HCT116 (cell line): ENCODE results near the gene RFX1. TPM values are rescaled to one million over a fixed set of nuclear protein-coding genes. Genes with fewer than 3 reads are reported as not detected.

Experiments used
- ATAC-seq: fragments of 200-7000 bp; cut with Tn5 transposase; 2 replicates; pipeline ENCODE4 v1.9.1; 2020; ENCODE audit warnings: mild to moderate bottlenecking, moderate library complexity
- Bru-seq: library from RNA; stranded (reverse); fragments of 400-500 nt; gene quantifications from one replicate; lab custom pipeline; 2021; lab: Mats Ljungman, UMichigan
- BruChase-seq, 2 experiments: library from RNA; stranded (reverse); fragments of 400-500 nt; gene quantifications; one replicate each; lab custom pipeline; 2021; lab: Mats Ljungman, UMichigan
- BruUV-seq: library from RNA; stranded (reverse); fragments of 400-500 nt; replicated peaks from 2 replicates; lab custom pipeline; 2021; lab: Mats Ljungman, UMichigan
- CTCF ChIA-PET: fragments of 300-600 bp; sonication (Branson Sonifier 250); formaldehyde crosslinking; loops from one replicate; lab custom pipeline; 2021; ENCODE audit warnings: antibody characterized with exemption; lab: Charles Lee
- POLR2A ChIA-PET: fragments of 300-600, 350-600 bp; sonication (Branson Sonifier 250); formaldehyde crosslinking; loops from one replicate; lab custom pipeline; 2021; ENCODE audit warnings: antibody characterized with exemption; lab: Charles Lee
- RAD21 ChIA-PET, 2 experiments: fragments of 300-600 bp; sonication (Branson Sonifier 250); formaldehyde crosslinking; loops; one replicate each; lab custom pipeline; 2023; ENCODE audit warnings: low total read pairs in 2 of 2; ENCODE audit not compliant: uncharacterized antibody in 2 of 2, unreplicated experiment in 2 of 2, low non-redundant PET in 1 of 2; lab: Charles Lee
- DNase-seq: peaks from one replicate; pipeline ENCODE4 v3.0.0-alpha.2; 2010; ENCODE audit warnings: low read depth, low spot score
- H2AFZ ChIP-seq: fragments of 200-600 bp; shearing (Covaris generic), sonication (generic); 2 replicates; pipeline ENCODE4 v1.6.1; 2017; ENCODE audit warnings: low read depth, mixed run types, mixed read lengths, antibody characterized with exemption, low read length; ENCODE audit not compliant: poor library complexity, severe bottlenecking
- H3K27ac ChIP-seq: 2 replicates; pipeline ENCODE4 v1.5.1; 2012; ENCODE audit warnings: low read depth, low read length
- H3K27me3 ChIP-seq: fragments of 200-600 bp; sonication (generic); 2 replicates; pipeline ENCODE4 v1.6.1; 2016; ENCODE audit warnings: mixed run types, low read length, mixed read lengths; ENCODE audit not compliant: insufficient read depth
- H3K36me3 ChIP-seq, 2 experiments: fragments of 200-500 bp in 1 of 2; fragments of 200-600 bp in 1 of 2; sonication (Bioruptor generic) in 1 of 2; sonication (generic) in 1 of 2; 2 replicates each; pipeline versions ENCODE4 v1.5.1 to v1.6.1; 2014 to 2016; ENCODE audit warnings: low read length in 2 of 2, inconsistent platforms in 1 of 2, mixed read lengths in 1 of 2, mixed run types in 1 of 2; ENCODE audit not compliant: insufficient read depth in 2 of 2, control insufficient read depth in 1 of 2
- H3K4me1 ChIP-seq, 2 experiments: fragments of 200-600 bp in 1 of 2; sonication (generic) in 1 of 2; 2 replicates each; pipeline versions ENCODE4 v1.5.1 to v1.6.1; 2012 to 2017; ENCODE audit warnings: low read length in 2 of 2, inconsistent platforms in 1 of 2, mild to moderate bottlenecking in 1 of 2, mixed read lengths in 1 of 2, mixed run types in 1 of 2, moderate library complexity in 1 of 2; ENCODE audit not compliant: insufficient read depth in 2 of 2, control insufficient read depth in 1 of 2
- H3K4me2 ChIP-seq: fragments of 200-600 bp; sonication (generic); 2 replicates; pipeline ENCODE4 v1.6.1; 2017; ENCODE audit warnings: mixed run types, low read length, mixed read lengths
- H3K4me3 ChIP-seq, 2 experiments: fragments of 200-600 bp in 1 of 2; sonication (generic) in 1 of 2; replicated peaks in 1 of 2; 2 replicates each; pipeline ENCODE4 v1.5.1; 2011 to 2016; ENCODE audit warnings: low read length in 2 of 2, control low read depth in 1 of 2, low read depth in 1 of 2, mild to moderate bottlenecking in 1 of 2, mixed read lengths in 1 of 2, mixed run types in 1 of 2
- H3K79me2 ChIP-seq: fragments of 200-600 bp; sonication (generic); 2 replicates; pipeline ENCODE4 v1.6.1; 2017; ENCODE audit warnings: mild to moderate bottlenecking, mixed run types, low read length, moderate library complexity, mixed read lengths; ENCODE audit not compliant: insufficient read depth
- H3K9ac ChIP-seq: fragments of 200-600 bp; sonication (generic); 2 replicates; pipeline ENCODE4 v1.6.1; 2016; ENCODE audit warnings: low read length, mixed read lengths
- H3K9me2 ChIP-seq: fragments of 200-600 bp; sonication (generic), shearing (Covaris generic); 2 replicates; pipeline ENCODE4 v1.6.1; 2017; ENCODE audit warnings: mixed run types, mild to moderate bottlenecking, moderate library complexity; ENCODE audit not compliant: insufficient read depth
- H3K9me3 ChIP-seq, 2 experiments: fragments of 200-500 bp in 1 of 2; fragments of 200-600 bp in 1 of 2; sonication (Bioruptor generic) in 1 of 2; sonication (generic) in 1 of 2; 2 replicates each; pipeline ENCODE4 v1.6.1; 2014 to 2017; ENCODE audit warnings: low read length in 2 of 2, mixed read lengths in 2 of 2, inconsistent platforms in 1 of 2, low read depth in 1 of 2, mild to moderate bottlenecking in 1 of 2, mixed run types in 1 of 2, moderate library complexity in 1 of 2; ENCODE audit not compliant: control insufficient read depth in 1 of 2, insufficient read depth in 1 of 2
- H4K20me1 ChIP-seq: fragments of 200-600 bp; sonication (generic), shearing (Covaris generic); 2 replicates; pipeline ENCODE4 v1.6.1; 2017; ENCODE audit warnings: mixed run types, mild to moderate bottlenecking, moderate library complexity; ENCODE audit not compliant: insufficient read depth
- CBX3 ChIP-seq: IDR thresholded peaks from 2 replicates; pipeline ENCODE4 v1.6.1; 2012; ENCODE audit warnings: low read depth
- EGR1 ChIP-seq: IDR thresholded peaks from 2 replicates; pipeline ENCODE4 v1.6.1; 2012; ENCODE audit warnings: low read depth
- POLR2AphosphoS5 ChIP-seq: IDR thresholded peaks from 2 replicates; pipeline ENCODE4 v1.6.1; 2011; ENCODE audit warnings: mild to moderate bottlenecking, low read depth, low read length, moderate library complexity
- SP1 ChIP-seq: IDR thresholded peaks from 2 replicates; pipeline ENCODE4 v1.6.1; 2012; ENCODE audit warnings: low read depth
- TCF7L2 ChIP-seq: IDR thresholded peaks from 2 replicates; pipeline ENCODE4 v1.7.0; 2011; ENCODE audit warnings: borderline replicate concordance, inconsistent platforms; ENCODE audit not compliant: insufficient read depth, insufficient read length; ENCODE audit errors: extremely low read depth
- YY1 ChIP-seq: IDR thresholded peaks from 2 replicates; pipeline ENCODE4 v1.6.1; 2011; ENCODE audit warnings: low read length, low read depth, moderate library complexity, mild to moderate bottlenecking; ENCODE audit not compliant: insufficient replicate concordance; ENCODE audit errors: extremely low read depth
- intact Hi-C: fragments of 100-400 bp; cut with micrococcal nuclease; formaldehyde crosslinking; loops from 2 replicates; pipeline ENCODE4 v1.10.0; 2022
- long read RNA-seq: library from polyadenylated mRNA; unstranded; transcript quantifications from one replicate; pipeline ENCODE4 v2.0.0, GENCODE V29; 2021; ENCODE audit not compliant: unreplicated experiment
- polyA plus RNA-seq: library from polyadenylated mRNA; unstranded; fragments of >200 nt; gene quantifications from 2 replicates; pipeline ENCODE4 v1.2.1, GENCODE V29; 2012; ENCODE audit warnings: missing spikeins
- total RNA-seq: library from RNA; stranded (reverse); gene quantifications from one replicate; pipeline ENCODE4 v1.2.1, GENCODE V29; 2021; ENCODE audit not compliant: unreplicated experiment
- TF ChIP-seq, protein P1 (sequence below): IDR thresholded peaks from 2 replicates; pipeline ENCODE4 v1.6.1; 2012
- TF ChIP-seq, protein P2 (sequence below): IDR thresholded peaks from 2 replicates; pipeline ENCODE4 v1.6.1; 2012
- TF ChIP-seq, protein P3 (sequence below): IDR thresholded peaks from 2 replicates; pipeline ENCODE4 v1.6.1; 2011; ENCODE audit warnings: mild to moderate bottlenecking, low read length, moderate library complexity; ENCODE audit not compliant: insufficient replicate concordance; ENCODE audit errors: extremely low read depth

Gene RFX1
- 16.3 TPM for total RNA-seq
- polyA plus RNA-seq = 10.5 and 15.3 TPM in 2 replicates
- Bru-seq, nascent RNA = percentile 45 among the genes with signal in this experiment
- percentile 53 among the genes with signal in this experiment for BruChase-seq, experiment 1, labeled RNA remaining after a 6-hour chase
- BruChase-seq, experiment 2, labeled RNA remaining after a 2-hour chase = percentile 47 among the genes with signal in this experiment
- long read RNA-seq, partial matches to known transcripts = 0 of 9 reads
- long read RNA-seq, other reads (novel, unspliced or antisense) = 9 of 9 reads

DNA sequence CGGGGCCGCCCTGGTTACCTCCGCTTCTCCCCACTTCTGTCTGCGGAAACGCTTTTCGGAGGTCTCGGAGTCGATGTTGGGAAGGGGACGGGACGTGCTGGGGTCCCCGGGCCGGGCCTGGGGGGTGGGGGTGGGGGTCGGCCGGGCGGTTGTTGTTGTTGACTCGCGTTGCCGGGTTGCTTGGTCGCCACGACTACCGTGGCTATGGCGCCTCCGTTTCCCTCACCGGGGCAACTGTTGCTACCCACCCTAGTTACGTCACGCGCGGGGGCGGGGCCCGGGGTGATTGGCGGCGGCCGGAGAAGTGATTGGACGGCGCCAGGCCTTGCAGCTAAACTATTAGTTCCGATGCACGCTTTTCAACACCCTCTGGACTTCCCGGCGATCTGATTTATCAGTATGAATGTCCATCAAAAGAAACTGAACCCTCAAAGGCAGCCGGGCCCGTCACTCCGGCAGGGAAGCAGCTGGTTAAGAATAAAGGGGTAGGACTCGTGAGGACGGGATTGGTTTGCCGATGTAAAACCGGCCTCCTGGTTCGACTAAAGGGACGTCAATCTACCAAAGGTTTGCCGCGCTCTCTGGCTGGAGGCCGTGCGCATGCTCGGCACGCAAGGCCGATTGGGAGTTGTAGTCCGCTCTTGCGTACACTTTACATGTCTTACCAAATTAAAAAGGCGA lies at the start of gene RFX1:
Gene RFX1 (minus strand): TSS at position 236 of the 681 bp plus-strand sequence. CDS start 12,477 bp downstream, outside the sequence.
- H2AFZ ChIP-seq = peak within 1 kb of the TSS; percentile 54
- peak within 1 kb of the TSS; percentile 70 to 76 for H3K4me3 ChIP-seq
- TF ChIP-seq POLR2AphosphoS5 = 0 out of 2 replicates have a peak, but pooled peaks have one; percentile 4
- TF ChIP-seq, protein P1, sequence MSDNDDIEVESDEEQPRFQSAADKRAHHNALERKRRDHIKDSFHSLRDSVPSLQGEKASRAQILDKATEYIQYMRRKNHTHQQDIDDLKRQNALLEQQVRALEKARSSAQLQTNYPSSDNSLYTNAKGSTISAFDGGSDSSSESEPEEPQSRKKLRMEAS = no peak
- TF ChIP-seq, protein P2, sequence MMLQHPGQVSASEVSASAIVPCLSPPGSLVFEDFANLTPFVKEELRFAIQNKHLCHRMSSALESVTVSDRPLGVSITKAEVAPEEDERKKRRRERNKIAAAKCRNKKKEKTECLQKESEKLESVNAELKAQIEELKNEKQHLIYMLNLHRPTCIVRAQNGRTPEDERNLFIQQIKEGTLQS = no peak
- TF ChIP-seq YY1 = peak; percentile 72
- TF ChIP-seq, protein P3, sequence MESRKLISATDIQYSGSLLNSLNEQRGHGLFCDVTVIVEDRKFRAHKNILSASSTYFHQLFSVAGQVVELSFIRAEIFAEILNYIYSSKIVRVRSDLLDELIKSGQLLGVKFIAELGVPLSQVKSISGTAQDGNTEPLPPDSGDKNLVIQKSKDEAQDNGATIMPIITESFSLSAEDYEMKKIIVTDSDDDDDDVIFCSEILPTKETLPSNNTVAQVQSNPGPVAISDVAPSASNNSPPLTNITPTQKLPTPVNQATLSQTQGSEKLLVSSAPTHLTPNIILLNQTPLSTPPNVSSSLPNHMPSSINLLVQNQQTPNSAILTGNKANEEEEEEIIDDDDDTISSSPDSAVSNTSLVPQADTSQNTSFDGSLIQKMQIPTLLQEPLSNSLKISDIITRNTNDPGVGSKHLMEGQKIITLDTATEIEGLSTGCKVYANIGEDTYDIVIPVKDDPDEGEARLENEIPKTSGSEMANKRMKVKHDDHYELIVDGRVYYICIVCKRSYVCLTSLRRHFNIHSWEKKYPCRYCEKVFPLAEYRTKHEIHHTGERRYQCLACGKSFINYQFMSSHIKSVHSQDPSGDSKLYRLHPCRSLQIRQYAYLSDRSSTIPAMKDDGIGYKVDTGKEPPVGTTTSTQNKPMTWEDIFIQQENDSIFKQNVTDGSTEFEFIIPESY = peak; percentile 48
- peak; percentile 100 for TF ChIP-seq SP1
- TF ChIP-seq TCF7L2 = peak; percentile 76
- TF ChIP-seq EGR1 = peak; percentile 71
- no peak for TF ChIP-seq CBX3
- TF ChIP-seq, all 23 proteins: peak for 6
- peaks cover 3% of the 10 kb centered on the region; the same call in 1 of the 2 replicates for H3K79me2 ChIP-seq
- H3K4me2 ChIP-seq = peak within 1 kb of the TSS; percentile 97
- ChIA-PET RAD21 (no interaction called here), POLR2A (interaction anchor here (0.9 to 1.1 kb wide), 6 partner anchors 10 to 160 kb away, joined by 3 to 10 read pairs (median 3); partner anchors contain the start of genes IL27RA and MISP3), CTCF (interaction anchor here (0.6 to 1.4 kb wide), 4 partner anchors 26 to 108 kb away, joined by 3 to 8 read pairs (median 3); partner anchors contain the start of gene IL27RA)
- H4K20me1 ChIP-seq = no peaks in the 10 kb centered on the region
- H3K9ac ChIP-seq = peak within 1 kb of the TSS; percentile 91
- DNase-seq = peak; percentile 100
- ATAC-seq = peak; percentile 85
- peaks cover 5 to 26% of the 10 kb centered on the region in 2 experiments; a peak in 3 of 4 replicates for H3K4me1 ChIP-seq
- H3K36me3 ChIP-seq = no peaks in the 10 kb centered on the region
- no peaks in the 10 kb centered on the region for H3K27me3 ChIP-seq
- H3K9me2 ChIP-seq = no peaks in the 10 kb centered on the region
- intact Hi-C loops = no loop called here
- H3K27ac ChIP-seq = peak within 1 kb of the TSS; percentile 79
- H3K9me3 ChIP-seq = no peaks in the 10 kb centered on the region
- no TSS peak for BruUV-seq
